HG02763 (cell line): ENCODE measurements around the gene AKT3.

ENCODE experiments used
- ATAC-seq: cut with Tn5 transposase; IDR thresholded peaks from one replicate; pipeline ENCODE4 v1.9.1; 2021; ENCODE audit warnings: mild to moderate bottlenecking, moderate library complexity; ENCODE audit not compliant: unreplicated experiment

The AKT3 gene

GRCh38 chr1:243562473-243562872, 287.6 kb downstream of the AKT3 start:
- no peak for ATAC-seq

DNA sequence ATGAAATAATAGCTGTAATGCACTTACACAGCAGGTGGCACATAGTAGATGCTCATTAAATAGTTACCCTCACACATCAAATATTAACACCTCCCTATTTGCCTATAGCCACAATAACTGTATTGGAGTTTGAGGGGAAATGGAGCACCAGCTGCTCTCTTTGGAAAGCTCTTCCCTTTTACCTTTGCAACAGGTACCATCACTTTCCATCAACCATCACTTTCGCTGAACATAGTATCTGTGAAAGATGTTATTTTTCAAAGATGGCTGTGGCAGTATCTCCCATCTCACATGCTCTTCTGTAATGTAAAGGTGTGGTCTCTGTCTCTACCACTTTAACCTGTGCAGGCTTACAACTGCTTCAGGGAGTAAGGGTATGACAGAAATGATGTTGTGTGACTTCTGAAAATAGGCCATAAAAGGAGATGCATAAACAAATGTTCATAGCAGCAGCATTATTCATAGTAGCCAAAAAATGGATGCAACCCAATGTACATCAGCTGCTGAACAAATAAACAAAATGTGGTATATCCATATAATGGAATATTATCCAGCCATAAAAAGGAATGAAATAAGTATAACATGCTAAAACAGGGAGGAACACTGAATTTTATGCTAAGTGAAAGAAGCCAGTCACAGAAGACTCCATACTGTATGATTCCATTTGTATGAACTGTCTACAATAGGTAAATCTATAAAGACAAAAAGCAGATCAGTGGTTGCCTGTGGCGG, 288.3 kb downstream of the AKT3 start:
- ATAC-seq: no peak

DNA sequence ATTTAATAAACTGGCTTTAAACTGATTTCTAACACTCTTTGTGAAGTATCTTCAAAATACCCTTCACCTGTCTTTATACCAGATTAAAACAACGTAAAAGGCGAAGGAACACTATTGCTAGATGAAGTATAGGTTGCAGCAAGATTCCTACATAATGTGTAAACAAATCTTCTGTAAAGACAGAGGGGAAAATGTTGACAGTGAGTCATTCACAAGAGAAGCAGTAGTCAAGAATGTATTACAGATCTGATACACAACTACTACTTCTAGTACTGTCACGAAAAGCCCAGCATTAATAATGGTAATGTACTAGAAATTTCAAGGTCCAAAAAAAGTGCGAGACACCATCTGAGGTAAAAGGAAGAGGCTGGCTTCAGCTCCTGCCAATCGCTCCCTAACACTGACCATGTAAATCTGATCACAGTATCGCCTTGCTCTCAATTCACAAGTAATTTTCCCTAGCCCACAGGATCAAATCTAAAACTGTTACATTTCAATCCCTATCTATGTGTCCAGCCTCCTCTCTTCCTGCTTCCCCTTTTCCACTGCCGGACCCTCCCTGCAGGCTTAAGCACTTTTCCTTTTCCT, 290.4 kb downstream of the AKT3 start:
- no peak for ATAC-seq

GRCh38 chr1:243558576-243558975, 291.5 kb downstream of the AKT3 start:
- ATAC-seq: no peak

- ATAC-seq: no peak
These were observed 292.2 kb downstream of the AKT3 start for GRCh38 chr1:243557866-243558265.

- ATAC-seq: no peak
These were observed 295.4 kb downstream of the AKT3 start for GRCh38 chr1:243554686-243555085.

- ATAC-seq: no peak
These were observed 297.0 kb downstream of the AKT3 start for GRCh38 chr1:243553090-243553489.

DNA sequence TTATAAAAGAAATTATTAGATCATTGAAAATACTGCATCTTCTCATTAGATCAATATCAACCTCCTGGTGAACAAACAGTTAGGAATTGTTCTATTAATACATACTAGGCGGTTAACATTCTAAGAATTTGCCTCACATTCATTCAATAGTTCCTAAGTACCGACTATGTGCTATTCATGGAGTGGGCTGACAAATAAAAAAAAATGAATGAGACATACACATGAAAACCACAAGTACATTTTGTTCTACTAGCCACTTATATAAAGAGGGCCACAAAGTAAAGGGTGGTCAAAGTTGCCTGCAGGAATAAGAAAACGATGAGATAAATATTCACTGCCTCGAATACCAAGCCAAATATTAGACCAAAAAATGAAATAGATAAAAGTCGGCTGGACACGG, 299.8 kb downstream of the AKT3 start:
- no peak for ATAC-seq

DNA sequence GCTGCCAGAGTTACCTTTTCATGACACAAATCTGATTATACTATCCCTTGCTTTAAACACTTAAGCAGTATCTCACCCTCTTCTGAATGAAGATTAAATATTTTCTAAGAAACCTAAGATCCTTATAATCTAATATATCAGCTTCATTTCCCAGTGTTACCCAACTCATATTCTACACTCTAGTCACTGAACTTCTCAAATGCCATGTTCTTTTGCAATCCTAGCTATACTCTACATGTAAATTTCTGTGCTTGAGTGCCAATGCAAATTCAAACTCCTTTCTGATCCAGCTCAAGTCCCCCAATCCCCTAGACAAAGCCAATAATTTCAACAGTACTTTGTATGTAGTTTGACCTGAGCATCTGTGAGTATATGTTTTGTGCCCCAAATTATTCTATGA, 300.3 kb downstream of the AKT3 start:
- no peak for ATAC-seq

DNA sequence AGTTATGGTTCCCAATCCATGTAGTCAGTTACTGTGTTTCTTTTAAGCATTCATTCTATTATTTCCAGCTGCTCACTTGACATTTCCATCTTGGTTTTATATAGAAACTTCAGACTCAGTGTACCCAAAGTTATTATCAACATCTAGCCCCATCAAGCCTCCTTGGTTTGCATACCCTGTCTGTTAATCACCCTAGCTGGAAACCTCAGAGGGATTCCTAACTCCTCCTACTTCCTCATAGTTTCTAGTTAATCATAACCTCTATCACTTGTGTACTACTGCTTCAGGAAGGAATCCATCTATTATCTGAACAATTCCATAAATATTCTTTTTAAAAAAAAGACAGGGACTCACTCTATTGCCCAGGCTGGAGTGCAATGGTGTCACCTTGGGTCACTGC, 300.9 kb downstream of the AKT3 start:
- ATAC-seq: no peak

GRCh38 chr1:243548516-243548915, 301.5 kb downstream of the AKT3 start:
- no peak for ATAC-seq

- no peak for ATAC-seq
These were observed 302.2 kb downstream of the AKT3 start for GRCh38 chr1:243547891-243548290.

GRCh38 chr1:243546457-243546856, 303.6 kb downstream of the AKT3 start:
- no peak for ATAC-seq

DNA sequence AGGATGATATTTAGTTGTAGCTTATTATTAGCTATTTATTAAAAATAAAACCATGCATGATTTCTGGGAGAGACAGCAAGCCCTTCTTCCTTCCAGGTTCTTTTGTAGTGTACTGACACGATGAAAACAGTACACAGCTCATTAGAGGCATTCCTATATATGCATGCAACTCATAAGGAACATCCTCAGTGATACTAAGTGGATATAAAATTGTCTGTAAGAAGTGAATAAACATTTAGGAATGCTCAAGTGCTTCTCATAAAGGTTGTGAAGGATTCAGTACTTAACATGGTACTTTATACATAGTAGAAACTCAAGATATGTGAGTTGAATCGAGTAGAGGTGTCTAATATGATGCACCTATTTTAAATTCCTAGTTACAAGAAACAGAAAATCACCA, 306.5 kb downstream of the AKT3 start:
- ATAC-seq: no peak

DNA sequence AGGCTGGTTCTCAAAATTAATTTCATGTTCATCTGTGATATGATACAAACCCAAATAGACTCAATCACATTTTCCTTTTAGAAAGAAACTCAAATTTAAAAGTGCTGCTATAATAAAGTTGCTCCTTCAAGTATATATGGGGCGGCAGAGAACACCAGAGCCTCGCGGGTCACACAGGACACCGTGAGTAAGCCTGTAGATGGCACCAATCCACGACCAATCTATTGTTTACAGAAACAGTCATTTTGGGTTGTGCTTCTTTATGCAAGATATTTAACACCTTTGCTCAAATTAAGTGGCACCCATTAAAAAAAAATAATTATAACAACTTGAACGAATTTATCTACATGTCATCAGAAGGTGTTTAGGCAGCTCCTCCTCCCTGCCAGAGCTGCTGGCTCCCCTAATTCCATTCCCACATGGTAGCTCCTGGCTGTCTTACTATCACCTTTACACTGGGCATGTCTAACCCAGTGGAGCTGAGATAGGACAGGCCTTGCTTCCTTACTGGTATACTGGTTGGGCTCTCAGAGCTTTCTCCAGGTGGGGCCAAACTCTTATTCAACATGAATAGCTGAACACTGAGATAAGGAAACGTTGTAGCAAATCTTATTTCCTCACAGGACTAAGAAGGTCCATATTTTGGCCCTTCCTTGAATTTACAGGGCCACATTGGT, 307.2 kb downstream of the AKT3 start:
- ATAC-seq: no peak

- no peak for ATAC-seq
These were observed 310.4 kb downstream of the AKT3 start for GRCh38 chr1:243539636-243540035.

DNA sequence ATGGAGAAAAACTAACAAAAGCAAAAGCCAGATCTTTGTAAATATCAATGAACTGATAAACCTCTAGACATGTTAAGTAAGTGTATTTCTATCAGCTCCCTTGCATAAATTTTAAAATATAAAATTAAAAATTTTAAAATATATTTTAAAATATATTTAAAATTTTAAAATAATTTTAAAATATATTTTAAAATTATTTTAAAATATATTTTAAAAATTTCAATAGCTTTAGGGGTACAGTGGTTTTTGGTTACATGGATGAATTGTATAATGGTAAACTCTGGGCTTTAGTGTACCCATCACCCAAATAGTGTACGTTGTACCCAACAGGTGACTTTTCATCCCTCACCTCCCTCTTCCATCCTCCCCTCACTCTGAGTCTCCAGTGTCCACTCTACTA, 315.0 kb downstream of the AKT3 start:
- no peak for ATAC-seq

DNA sequence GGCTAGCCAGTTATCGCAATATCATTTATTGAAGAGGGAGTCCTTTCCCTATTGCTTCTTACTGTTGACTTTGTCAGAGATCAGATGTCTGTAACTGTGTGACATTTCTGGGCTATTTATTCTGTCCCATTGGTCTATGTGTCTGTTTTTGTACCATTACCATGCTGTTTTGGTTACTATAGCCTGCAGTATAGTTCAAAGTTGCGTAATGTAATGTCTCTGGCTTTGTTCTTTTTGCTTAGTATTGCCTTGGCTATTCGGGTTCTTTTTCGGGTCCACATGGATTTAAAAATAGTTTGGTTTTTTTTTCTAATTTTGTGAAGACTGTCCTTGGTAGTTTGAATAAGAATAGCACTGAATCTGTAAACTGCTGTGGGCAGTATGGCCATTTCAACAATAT, 320.5 kb downstream of the AKT3 start:
- no peak for ATAC-seq

DNA sequence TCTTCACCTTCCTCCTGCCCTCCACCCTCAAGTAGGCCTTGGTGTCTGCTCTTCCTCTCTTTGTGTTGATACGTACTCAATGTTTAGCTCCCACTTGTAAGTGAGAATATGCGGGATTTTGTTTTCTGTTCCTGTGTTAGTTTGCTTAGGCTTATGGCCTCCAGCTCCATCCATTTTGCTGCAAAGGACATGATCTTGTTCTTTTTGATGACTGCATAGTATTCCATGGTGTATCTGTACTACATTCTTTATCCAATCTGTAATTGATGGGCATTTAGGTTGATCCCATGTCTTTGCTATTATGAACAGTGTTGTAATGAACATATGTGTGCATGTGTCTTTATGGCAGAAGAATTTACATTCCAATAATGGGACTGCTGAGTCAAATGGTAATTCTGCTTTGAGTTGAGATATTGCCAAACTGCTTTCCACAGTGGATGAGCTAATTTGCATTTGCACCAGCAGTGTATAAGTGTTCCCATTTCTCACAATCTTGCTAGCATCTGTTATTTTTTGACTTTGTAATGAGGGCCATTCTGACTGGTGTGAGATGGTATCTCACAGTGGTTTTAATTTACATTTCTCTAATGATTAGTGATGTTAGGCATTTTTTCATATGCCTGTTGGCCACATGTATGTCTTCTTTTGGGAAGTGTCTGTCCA, 321.5 kb downstream of the AKT3 start:
- no peak for ATAC-seq

DNA sequence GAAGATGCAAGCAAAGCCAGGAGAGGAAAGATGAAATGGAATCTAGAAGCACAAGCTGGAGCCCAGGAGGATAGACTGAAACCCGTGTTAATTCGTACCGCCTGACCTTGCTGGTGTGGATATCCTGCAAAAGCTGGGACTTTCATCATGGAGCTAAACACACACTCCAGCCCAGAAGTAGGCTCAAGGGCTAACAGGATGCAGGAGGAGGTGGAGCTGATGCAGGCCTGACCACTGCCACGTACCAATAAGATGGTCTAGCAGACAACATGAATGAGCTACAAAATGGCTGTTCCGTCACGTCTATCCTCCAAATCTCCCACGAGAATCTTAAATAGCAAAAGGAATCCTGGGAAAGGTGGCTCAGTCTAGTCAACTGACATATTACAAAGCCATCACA, 323.9 kb downstream of the AKT3 start:
- ATAC-seq: no peak

DNA sequence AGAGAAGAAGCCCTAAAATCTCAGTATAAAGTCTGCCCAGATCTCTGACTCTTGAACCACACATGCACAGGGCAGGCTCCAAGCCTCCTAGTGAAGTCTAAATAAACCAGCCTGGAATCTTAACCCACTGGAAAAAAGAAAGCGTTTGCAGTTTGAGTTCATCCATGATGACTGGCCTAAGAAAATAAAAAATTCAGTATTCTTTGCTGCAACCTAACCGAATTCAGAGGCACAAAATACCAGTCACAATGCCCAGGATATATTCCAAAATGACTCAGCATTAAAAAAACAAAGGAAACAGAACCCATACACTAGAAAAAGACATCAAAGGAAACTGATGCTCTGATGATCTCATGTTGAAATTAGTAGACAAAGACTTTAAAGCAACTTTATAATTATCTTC, 325.0 kb downstream of the AKT3 start:
- ATAC-seq: no peak

DNA sequence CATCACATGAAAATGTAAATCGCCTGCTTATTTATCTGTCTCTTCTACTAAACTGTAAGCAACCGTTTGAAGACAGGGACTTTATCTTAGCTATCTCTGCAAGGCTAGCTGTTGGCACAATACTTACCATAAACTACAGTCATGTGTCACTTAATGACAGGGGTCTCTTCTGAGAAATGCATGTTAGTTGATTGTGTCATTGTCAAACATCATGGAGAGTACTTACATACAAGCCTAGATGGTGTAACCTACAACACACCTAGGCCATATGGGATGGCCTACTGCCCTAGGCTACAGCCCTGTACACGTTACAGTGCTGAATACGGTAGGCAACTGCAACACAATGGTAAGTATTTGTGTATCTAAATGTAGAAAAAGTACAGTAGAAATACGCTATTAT, 326.3 kb downstream of the AKT3 start:
- ATAC-seq: no peak
